ENCODE data around the gene VAMP8.
"Not testable (repeated sequence)": the region's sequence is repeated elsewhere in the genome, so short reads cannot be mapped to it uniquely, and the experiment has no call there.

VAMP8 gene

GRCh38 chr2:85547859-85548607 is 29.4 kb upstream of the VAMP8 start:
- DNase-seq, result no peak

- DNase-seq, result no peak
These were observed 28.8 kb upstream of the VAMP8 start for GRCh38 chr2:85548608-85548900.

DNA sequence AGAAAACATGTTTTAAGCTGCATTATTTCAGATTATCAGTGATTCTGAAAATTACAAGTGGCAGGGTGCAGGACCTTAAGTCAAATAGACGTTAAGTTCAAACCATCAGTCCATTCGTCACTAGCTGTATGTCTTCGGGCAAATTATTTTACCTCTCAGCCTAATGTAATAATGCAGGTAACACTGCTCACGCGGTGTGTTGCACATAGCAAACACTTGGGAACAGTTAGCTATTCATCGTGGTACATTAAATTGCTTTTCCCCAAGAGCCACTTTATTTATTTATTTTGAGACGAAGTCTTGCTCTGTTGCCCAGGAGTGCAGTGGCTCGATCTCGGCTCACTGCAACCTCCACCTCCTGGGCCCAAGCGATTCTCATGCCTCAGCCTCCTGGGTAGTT is 28.3 kb upstream of the VAMP8 start:
- DNase-seq, result no peak

DNA sequence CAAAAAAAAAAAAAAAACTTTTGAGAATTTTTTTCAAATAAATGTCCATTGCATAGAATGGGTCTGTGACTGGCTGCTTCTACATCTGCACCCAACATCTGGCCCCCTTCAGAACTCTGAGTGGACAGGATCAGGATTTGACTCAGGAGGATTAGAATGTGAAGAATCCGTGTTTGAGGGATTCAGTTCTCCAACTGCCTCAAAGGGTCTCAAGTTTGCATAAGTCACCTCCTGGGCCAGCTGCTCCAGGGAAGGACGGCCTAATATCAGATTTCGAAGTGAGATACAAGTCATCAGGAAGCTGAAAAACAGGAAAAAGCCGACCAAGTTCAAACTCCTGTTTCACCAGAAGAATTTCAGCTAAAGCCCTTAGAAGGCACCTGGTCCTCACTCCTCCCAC is 27.6 kb upstream of the VAMP8 start:
- DNase-seq, result peak; percentile 60 to 73

DNA sequence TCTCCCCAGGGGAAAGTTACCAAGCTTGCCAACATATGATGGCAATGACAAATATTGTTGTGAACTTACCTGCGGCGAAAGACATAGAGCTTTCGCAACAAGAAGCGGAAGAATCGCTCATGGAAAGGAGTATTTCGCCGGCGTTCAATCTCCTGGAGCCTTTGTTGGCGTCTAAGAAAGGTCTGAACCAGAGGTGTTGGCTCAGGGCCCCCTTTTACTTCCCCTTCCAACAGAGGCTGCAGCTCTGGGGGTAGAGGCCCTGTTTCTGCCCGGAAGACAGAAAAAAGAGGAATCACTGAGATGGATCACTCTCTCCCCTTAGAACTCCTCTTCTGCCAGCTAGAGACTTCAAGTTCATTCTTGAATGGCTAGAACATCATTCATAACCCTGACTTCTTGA is 26.9 kb upstream of the VAMP8 start:
- no peak for DNase-seq

DNA sequence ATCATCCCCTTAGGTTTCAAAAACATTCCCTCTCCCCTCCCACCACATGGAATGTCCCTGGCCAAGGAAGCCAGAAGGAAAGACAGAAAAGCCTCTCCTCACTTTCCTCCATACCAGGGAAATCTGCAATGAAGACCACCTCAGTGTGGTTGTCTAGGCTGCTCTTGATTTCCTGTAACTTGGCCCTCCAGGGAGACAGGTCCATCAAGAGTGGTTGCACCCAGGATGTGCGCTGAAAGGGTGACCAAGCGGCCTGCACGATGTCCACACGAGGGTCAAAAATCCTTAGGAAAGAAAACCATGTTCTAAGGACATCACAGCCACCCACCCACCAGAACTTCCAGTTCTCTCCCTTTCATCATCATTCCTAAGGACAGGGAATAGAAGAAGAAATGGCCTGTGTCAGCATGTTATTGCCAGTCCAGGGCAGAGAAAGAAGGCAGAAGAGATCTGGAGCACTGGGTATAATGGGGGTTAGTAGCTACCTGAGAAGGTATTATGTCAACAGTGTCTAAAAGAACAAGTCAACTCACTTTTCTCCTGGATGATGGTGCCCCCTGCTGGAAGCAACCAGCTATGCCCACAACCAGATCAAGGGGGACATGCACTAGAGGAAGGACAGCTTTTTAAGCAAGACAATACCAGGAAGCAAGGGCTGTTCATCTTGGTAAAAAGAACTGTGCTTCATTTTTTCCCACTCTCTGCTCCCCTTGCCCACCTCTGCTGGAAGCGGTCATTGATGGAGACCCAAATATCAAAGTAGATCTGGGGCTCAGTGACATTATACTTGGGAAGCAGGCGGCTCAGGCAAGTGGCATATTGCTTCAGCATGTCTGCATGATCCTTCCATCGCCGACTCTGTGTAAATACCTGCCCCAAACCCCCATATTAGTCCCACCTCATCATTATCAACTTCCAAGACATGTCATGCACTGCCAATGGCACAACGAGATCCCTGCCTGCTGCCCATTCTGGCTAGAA is 25.4 kb upstream of the VAMP8 start:
- DNase-seq, result peak; percentile 31 to 68

DNA sequence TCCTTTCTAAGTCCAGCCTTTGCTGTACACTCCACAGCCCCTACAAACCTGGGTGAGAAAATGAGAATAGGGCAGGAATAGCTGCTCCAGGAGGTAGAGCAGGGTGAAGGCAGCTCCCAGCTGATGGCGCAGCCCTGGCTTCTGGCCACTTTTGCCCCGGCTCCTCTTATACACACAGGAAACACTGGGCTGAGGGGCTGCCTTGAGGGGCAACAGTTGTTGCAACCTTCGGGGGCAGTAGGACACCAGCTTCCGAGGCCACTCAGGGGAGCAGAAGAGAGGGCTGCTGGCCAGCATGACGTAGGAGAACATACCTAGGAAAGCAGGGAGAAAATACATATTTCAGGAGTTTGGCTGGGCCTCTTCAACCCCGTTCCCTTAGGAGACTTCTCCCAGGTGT is 24.2 kb upstream of the VAMP8 start:
- DNase-seq, result no peak

GRCh38 chr2:85554980-85555612 is 22.3 kb upstream of the VAMP8 start:
- DNase-seq, result no peak

GRCh38 chr2:85557130-85557529 is 20.3 kb upstream of the VAMP8 start:
- no peak for DNase-seq

- no peak for DNase-seq
These were observed 19.2 kb upstream of the VAMP8 start for GRCh38 chr2:85558160-85558559.

- not testable (repeated sequence) for DNase-seq
These were observed 17.0 kb upstream of the VAMP8 start for GRCh38 chr2:85560403-85560726.

- DNase-seq, result no peak
These were observed 16.5 kb upstream of the VAMP8 start for GRCh38 chr2:85560812-85561279.

GRCh38 chr2:85561280-85562212 is 15.8 kb upstream of the VAMP8 start, which contains the start of gene GGCX:
Gene GGCX, minus strand, starts transcription at chr2:85561493. Its CDS starts 65 bp downstream, at chr2:85561428.
- DNase-seq, result peak; percentile 86 to 88

DNA sequence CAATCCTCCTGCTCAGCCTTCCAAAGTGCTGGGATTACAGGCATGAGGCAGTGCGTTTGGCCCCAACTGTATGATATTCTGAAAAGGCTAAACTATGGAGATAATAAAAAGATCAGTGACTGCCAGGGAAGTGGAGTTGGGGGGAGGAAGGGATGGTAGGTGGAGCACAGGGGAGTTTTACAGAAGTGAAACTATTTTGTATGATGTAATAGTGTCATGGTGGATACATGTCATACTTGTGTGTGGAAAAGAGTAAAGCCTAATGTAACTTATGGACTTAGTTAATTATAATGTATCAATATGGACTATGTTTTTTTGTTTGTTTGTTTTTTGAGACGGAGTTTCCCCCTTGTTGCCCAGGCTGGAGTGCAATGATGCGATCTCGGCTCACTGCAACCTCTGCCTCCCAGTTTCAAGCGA is 13.2 kb upstream of the VAMP8 start:
- DNase-seq, result no peak

- no peak for DNase-seq
These were observed 11.1 kb upstream of the VAMP8 start for GRCh38 chr2:85566265-85566664.

DNA sequence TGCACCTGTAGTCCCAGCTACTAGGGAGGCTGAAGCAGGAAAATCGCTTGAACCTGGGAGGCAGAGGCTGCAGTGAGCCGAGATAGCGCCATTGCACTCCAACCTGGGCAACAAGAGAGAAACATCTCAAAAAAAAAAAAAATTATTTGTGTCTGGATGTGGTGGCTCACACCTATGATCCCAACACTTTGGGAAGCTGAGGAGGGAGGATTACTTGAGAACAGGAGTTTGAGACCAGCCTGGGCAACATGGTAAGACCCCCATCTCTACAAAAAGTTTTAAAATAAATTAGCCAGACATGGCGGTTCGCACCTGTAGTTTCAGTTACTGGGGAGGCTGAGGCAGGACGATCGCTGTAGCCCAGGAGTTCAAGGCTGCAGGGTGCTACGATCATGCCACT is 1.6 kb upstream of the VAMP8 start:
- no peak for DNase-seq

- DNase-seq, result no peak
These were observed 362 bp upstream of the VAMP8 start for GRCh38 chr2:85577063-85577385.

- DNase-seq, result no peak
These were observed 1.1 kb downstream of the VAMP8 start for GRCh38 chr2:85578243-85579180.

DNA sequence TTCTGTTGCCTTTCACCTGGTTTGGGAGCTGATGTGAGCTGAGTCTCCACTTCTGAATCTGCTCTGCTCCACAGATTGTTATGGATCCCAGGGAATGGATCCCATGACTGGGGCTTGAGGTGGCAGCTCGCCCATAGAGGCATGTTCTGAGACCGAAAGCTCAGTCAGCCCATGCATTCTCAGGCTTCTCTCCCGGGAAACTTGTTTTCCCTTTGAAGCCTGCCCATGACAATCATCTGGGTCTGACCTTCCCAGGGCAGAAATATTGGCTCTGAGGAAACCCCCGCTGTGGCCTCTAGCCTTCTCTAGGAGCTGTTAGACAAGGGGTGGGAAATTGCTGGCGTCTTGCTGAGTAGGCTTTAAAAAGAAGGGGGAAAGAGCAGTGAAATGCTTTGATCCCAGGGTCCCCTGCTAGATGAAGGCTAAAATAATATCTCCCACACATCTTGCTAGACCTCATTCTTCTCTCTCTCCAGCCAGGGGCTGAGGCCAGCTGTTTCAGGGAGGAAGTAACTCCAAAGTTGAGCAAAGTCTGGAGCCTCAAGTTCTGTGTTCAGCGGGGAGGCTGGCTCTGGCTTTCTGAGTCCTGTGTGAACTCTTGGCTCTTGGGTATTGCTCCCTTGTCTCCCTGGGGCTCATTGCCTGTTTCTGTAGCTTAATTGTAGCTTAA is 2.0 kb downstream of the VAMP8 start:
- no peak for DNase-seq

DNA sequence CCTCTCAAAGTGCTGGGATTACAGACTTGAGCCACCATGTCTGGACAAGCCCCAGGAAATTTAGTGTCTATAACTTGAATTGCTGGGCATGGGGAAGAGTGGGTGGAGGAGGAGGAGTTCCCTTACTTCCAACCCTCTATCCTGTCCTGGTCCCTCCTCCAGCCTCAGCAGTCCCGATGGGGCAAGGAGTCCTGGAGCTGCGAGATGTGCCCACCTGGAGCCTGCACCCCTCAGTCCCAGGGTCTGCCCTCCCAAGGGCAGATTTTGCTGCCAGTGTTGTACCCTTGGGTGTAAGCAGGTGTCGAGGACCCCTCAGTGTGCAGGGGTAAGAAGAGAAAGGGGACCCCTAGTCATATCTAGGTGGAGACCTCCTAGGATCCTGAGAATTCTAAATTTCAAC is 2.8 kb downstream of the VAMP8 start:
- DNase-seq, result no peak

GRCh38 chr2:85582492-85582891 is 5.1 kb downstream of the VAMP8 start:
- DNase-seq, result no peak
